Bronchus fibroblast of lung (primary cell): ENCODE results near the gene SEMA4B. TPM values are rescaled to one million over a fixed set of nuclear protein-coding genes. Genes with fewer than 3 reads are reported as not detected.

ENCODE experiments used
- total RNA-seq: library from RNA; depleted of rRNA; stranded (reverse); fragments of >200 nt; gene quantifications from 2 replicates; pipeline ENCODE4 v1.2.3, GENCODE V29; 2015

Gene SEMA4B
- 10.7 and 12.4 TPM in 2 replicates for total RNA-seq

GRCh38 chr15:90201130-90201943 lies at the start of gene SEMA4B:
SEMA4B (plus strand) TSS chr15:90201330; CDS start chr15:90201579, 249 bp downstream.

GRCh38 chr15:90233387-90234095 lies 32.4 kb downstream of the SEMA4B start, which contains the start of gene CIB1:
CIB1 (minus strand) TSS chr15:90233941; CDS start chr15:90233885, 56 bp downstream.

GRCh38 chr15:90234096-90234988 lies 33.2 kb downstream of the SEMA4B start, which contains the start of gene GDPGP1:
GDPGP1 (plus strand) TSS chr15:90234209; CDS start chr15:90240909, 6,700 bp downstream.

GRCh38 chr15:90249203-90249863 lies 48.2 kb downstream of the SEMA4B start, which contains the start of gene TTLL13:
TTLL13 (plus strand) TSS chr15:90249556; CDS start chr15:90250631, 1,075 bp downstream.

GRCh38 chr15:90265271-90266060 lies 64.3 kb downstream of the SEMA4B start, which contains the start of gene NGRN:
NGRN (plus strand) TSS chr15:90265672; CDS start chr15:90265713, 41 bp downstream.

Other genes starting within 250 kb of the SEMA4B start
- 9.8 and 10.1 TPM in 2 replicates for gene ZNF710, start 200.0 kb upstream of the SEMA4B start, total RNA-seq
- gene IDH2, start 98.9 kb upstream of the SEMA4B start, total RNA-seq, result 97.3 and 99.0 TPM in 2 replicates
- 40.5 and 41.3 TPM in 2 replicates for gene CIB1, start 32.6 kb downstream of the SEMA4B start, total RNA-seq
- gene GDPGP1, start 32.9 kb downstream of the SEMA4B start, total RNA-seq, result 4.2 and 6.1 TPM in 2 replicates
- not detected in 2 replicates for gene TTLL13, start 48.2 kb downstream of the SEMA4B start, total RNA-seq
- gene NGRN, start 64.3 kb downstream of the SEMA4B start, total RNA-seq, result 76.5 and 82.1 TPM in 2 replicates
- 0.67 and 0.89 TPM in 2 replicates for gene ZNF774, start 151.0 kb downstream of the SEMA4B start, total RNA-seq
- 111 and 122 TPM in 2 replicates for gene IQGAP1, start 186.9 kb downstream of the SEMA4B start, total RNA-seq